H9 (cell line): ENCODE results near the gene HSD17B8. TPM values are rescaled to one million over a fixed set of nuclear protein-coding genes. Genes with fewer than 3 reads are reported as not detected.

Experiments
- DNase-seq: peaks from one replicate; pipeline ENCODE4 v3.0.0-alpha.2; 2017
- H2AFZ ChIP-seq: one replicate; pipeline ENCODE4 v1.6.1; 2013; ENCODE audit warnings: mild to moderate bottlenecking, low read length, control low read depth, moderate library complexity
- H2AK5ac ChIP-seq: 2 replicates; pipeline ENCODE4 v1.6.1; 2013; ENCODE audit warnings: low read length, control low read depth, mixed read lengths; ENCODE audit not compliant: insufficient read length
- H2BK120ac ChIP-seq: one replicate; pipeline ENCODE4 v1.6.1; 2013; ENCODE audit warnings: low read depth, mild to moderate bottlenecking, low read length, control low read depth, inconsistent platforms; ENCODE audit not compliant: poor library complexity, severe bottlenecking
- H2BK12ac ChIP-seq: 2 replicates; pipeline ENCODE4 v1.6.1; 2013; ENCODE audit warnings: low read length, control low read depth, mixed read lengths, low read depth; ENCODE audit not compliant: insufficient read length
- H2BK15ac ChIP-seq: 2 replicates; pipeline ENCODE4 v1.6.1; 2013; ENCODE audit warnings: low read depth, low read length, control low read depth
- H2BK20ac ChIP-seq: one replicate; pipeline ENCODE4 v1.6.1; 2013; ENCODE audit warnings: low read depth, mild to moderate bottlenecking, low read length, control low read depth, inconsistent platforms; ENCODE audit not compliant: poor library complexity, severe bottlenecking
- H2BK5ac ChIP-seq: 2 replicates; pipeline ENCODE4 v1.6.1; 2013; ENCODE audit warnings: low read length, control low read depth, mixed read lengths; ENCODE audit not compliant: insufficient read length
- H3K14ac ChIP-seq: 2 replicates; pipeline ENCODE4 v1.6.1; 2013; ENCODE audit warnings: low read length, control low read depth; ENCODE audit not compliant: insufficient read depth
- H3K18ac ChIP-seq: 2 replicates; pipeline ENCODE4 v1.6.1; 2013; ENCODE audit warnings: low read depth, mild to moderate bottlenecking, mixed read lengths, low read length, control low read depth; ENCODE audit not compliant: insufficient read length
- H3K23ac ChIP-seq: 2 replicates; pipeline ENCODE4 v1.6.1; 2013; ENCODE audit warnings: low read length, control low read depth, mixed read lengths, low read depth; ENCODE audit not compliant: insufficient read length
- H3K23me2 ChIP-seq: 2 replicates; pipeline ENCODE4 v1.6.1; 2013; ENCODE audit warnings: low read depth, mild to moderate bottlenecking, mixed read lengths, low read length, control low read depth; ENCODE audit not compliant: insufficient read length, poor library complexity, severe bottlenecking
- H3K27ac ChIP-seq: 2 replicates; pipeline ENCODE4 v1.5.1; 2013; ENCODE audit warnings: low read length, control low read depth, mixed read lengths, low read depth; ENCODE audit not compliant: insufficient read length
- H3K27me3 ChIP-seq: 2 replicates; pipeline ENCODE4 v1.6.1; 2013; ENCODE audit warnings: low read length, control low read depth, inconsistent platforms; ENCODE audit not compliant: insufficient read depth
- H3K4ac ChIP-seq: 2 replicates; pipeline ENCODE4 v1.6.1; 2013; ENCODE audit warnings: low read depth, mild to moderate bottlenecking, control low read depth, inconsistent platforms, low read length, moderate library complexity
- H3K4me1 ChIP-seq: 2 replicates; pipeline ENCODE4 v1.6.1; 2013; ENCODE audit warnings: low read length, control low read depth, inconsistent platforms; ENCODE audit not compliant: insufficient read depth
- H3K4me2 ChIP-seq: 2 replicates; pipeline ENCODE4 v1.6.1; 2013; ENCODE audit warnings: low read length, control low read depth, mixed read lengths; ENCODE audit not compliant: insufficient read length, insufficient read depth
- H3K56ac ChIP-seq: 2 replicates; pipeline ENCODE4 v1.6.1; 2013; ENCODE audit warnings: low read depth, mild to moderate bottlenecking, mixed read lengths, low read length, control low read depth; ENCODE audit not compliant: insufficient read length
- H3K79me1 ChIP-seq: 2 replicates; pipeline ENCODE4 v1.6.1; 2013; ENCODE audit warnings: low read depth, mild to moderate bottlenecking, moderate library complexity, low read length, control low read depth, inconsistent platforms; ENCODE audit not compliant: insufficient read depth, poor library complexity, severe bottlenecking
- H3K79me2 ChIP-seq: 2 replicates; pipeline ENCODE4 v1.6.1; 2013; ENCODE audit warnings: low read length, control low read depth, inconsistent platforms; ENCODE audit not compliant: insufficient read depth
- H3K9ac ChIP-seq: 2 replicates; pipeline ENCODE4 v1.6.1; 2013; ENCODE audit warnings: low read length, control low read depth, mixed read lengths; ENCODE audit not compliant: insufficient read length; ENCODE audit errors: extremely low read depth
- H3K9me3 ChIP-seq: one replicate; pipeline ENCODE4 v1.6.1; 2013; ENCODE audit warnings: low read depth, low read length, inconsistent platforms; ENCODE audit not compliant: control insufficient read depth
- H3T11ph ChIP-seq: one replicate; pipeline ENCODE4 v1.6.1; 2013; ENCODE audit warnings: mild to moderate bottlenecking, low read length, control low read depth, inconsistent platforms
- H4K20me1 ChIP-seq: one replicate; pipeline ENCODE4 v1.6.1; 2013; ENCODE audit not compliant: control insufficient read depth, insufficient read length, insufficient read depth
- H4K5ac ChIP-seq: 2 replicates; pipeline ENCODE4 v1.6.1; 2013; ENCODE audit warnings: low read depth, mild to moderate bottlenecking, mixed read lengths, low read length, control low read depth; ENCODE audit not compliant: insufficient read length
- H4K8ac ChIP-seq: replicated peaks from 2 replicates; pipeline ENCODE4 v1.6.1; 2013; ENCODE audit warnings: low read length, control low read depth, mixed read lengths, low read depth; ENCODE audit not compliant: insufficient read length
- H4K91ac ChIP-seq: 2 replicates; pipeline ENCODE4 v1.6.1; 2013; ENCODE audit warnings: low read depth, mild to moderate bottlenecking, moderate library complexity, mixed read lengths, low read length, control low read depth; ENCODE audit not compliant: insufficient read length
- H3K27ac Mint-ChIP-seq, 3 experiments: 2 replicates in 2 of 3; 3 replicates in 1 of 3; pipeline ENCODE4 v1.8.0; 2020 to 2021; ENCODE audit warnings: mixed read lengths in 3 of 3, mild to moderate bottlenecking in 1 of 3, moderate library complexity in 1 of 3
- H3K27me3 Mint-ChIP-seq: 2 replicates; pipeline ENCODE4 v1.8.0; 2021; ENCODE audit warnings: low read depth, mild to moderate bottlenecking, moderate library complexity, mixed read lengths
- H3K36me3 Mint-ChIP-seq, 3 experiments: 2 replicates in 2 of 3; 3 replicates in 1 of 3; pipeline ENCODE4 v1.8.0; 2020 to 2021; ENCODE audit warnings: low read depth in 3 of 3, mixed read lengths in 3 of 3; ENCODE audit not compliant: insufficient read depth in 1 of 3
- H3K4me1 Mint-ChIP-seq, 2 experiments: 2 replicates each; pipeline ENCODE4 v1.8.0; 2020; ENCODE audit warnings: mixed read lengths in 2 of 2
- H3K4me3 Mint-ChIP-seq, 2 experiments: 2 replicates in 1 of 2; 3 replicates in 1 of 2; pipeline ENCODE4 v1.8.0; 2020 to 2021; ENCODE audit warnings: mild to moderate bottlenecking in 2 of 2, mixed read lengths in 2 of 2, moderate library complexity in 1 of 2
- H3K9me3 Mint-ChIP-seq, 2 experiments: 2 replicates in 1 of 2; 3 replicates in 1 of 2; pipeline ENCODE4 v1.8.0; 2020; ENCODE audit warnings: mild to moderate bottlenecking in 2 of 2, mixed read lengths in 2 of 2, moderate library complexity in 1 of 2
- CTCF ChIP-seq: fragments of 200-600 bp; sonication (generic); conservative IDR thresholded peaks from 3 replicates; pipeline ENCODE4 v1.8.0; 2021; ENCODE audit warnings: antibody characterized with exemption, mild to moderate bottlenecking
- WGBS: extraction: QIAGEN DNeasy Blood & Tissue Kit; methylation state at CpG from one replicate; pipeline ENCODE4 v1.1.7; 2013; ENCODE audit warnings: missing lambda C conversion rate, low lambda C conversion rate, mixed read lengths; ENCODE audit not compliant: insufficient read length; ENCODE audit errors: extremely low coverage; 5-methylcytosine and 5-hydroxymethylcytosine counted together
- total RNA-seq: library from RNA; stranded (reverse); gene quantifications from 2 replicates; pipeline ENCODE4 v1.2.1, GENCODE V29; 2021

HSD17B8 gene
- total RNA-seq, 1 experiment from 2014 or later = 7.1 TPM

DNA sequence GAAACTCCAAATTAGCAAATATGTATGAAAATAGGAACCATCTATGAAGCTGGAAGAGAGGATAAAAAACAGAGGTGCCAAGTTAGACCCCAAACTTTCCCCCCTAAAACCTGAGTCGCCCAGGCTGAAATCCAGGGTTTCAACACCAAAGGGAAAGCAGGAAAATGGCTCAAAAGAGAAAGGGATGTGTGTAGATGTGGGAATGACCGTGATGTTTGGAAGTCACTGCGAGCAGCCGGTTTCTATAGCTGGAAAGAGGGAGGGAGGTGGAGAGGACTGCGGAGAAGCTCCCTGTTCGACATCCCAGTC lies 8.4 kb downstream of the HSD17B8 start:
- Histone ChIP-seq H3K79me2 (no peaks in the 10 kb centered on the region), H4K8ac (no peak overlapping the region), H3K4me2 (peak overlapping the region; percentile 88), H3K27me3 (peaks cover 45% of the 10 kb centered on the region), H2BK5ac (no peak overlapping the region), H3K9ac (no peak overlapping the region), H3K18ac (no peak overlapping the region), H2AK5ac (no peak overlapping the region), H3K4ac (no peak overlapping the region), H4K20me1 (peaks cover 3% of the 10 kb centered on the region), H3K4me1 (no peaks in the 10 kb centered on the region), H4K91ac (no peak overlapping the region), H3K23ac (no peak overlapping the region), H2BK15ac (no peak overlapping the region), H3T11ph (no peak overlapping the region), H2BK20ac (no peak overlapping the region), H3K27ac (no peak overlapping the region), H2BK120ac (no peak overlapping the region), H3K79me1 (no peaks in the 10 kb centered on the region), H3K14ac (no peak overlapping the region), H3K9me3 (no peaks in the 10 kb centered on the region), H3K56ac (no peak overlapping the region), H2BK12ac (no peak overlapping the region), H4K5ac (no peak overlapping the region), H3K23me2 (peaks cover 14% of the 10 kb centered on the region), H2AFZ (no peak overlapping the region)
- Mint-ChIP-seq H3K4me3 (peak overlapping the region; percentile 75 to 94), H3K36me3 (peaks cover 7 to 24% (median 16%) of the 10 kb centered on the region in 3 experiments; a peak in 6 of 7 replicates), H3K4me1 (peaks cover 35 to 48% of the 10 kb centered on the region in 2 experiments), H3K27ac (peak overlapping the region in 1 of 3 experiments; percentile 29; a peak in 3 of 7 replicates), H3K9me3 (no peaks in the 10 kb centered on the region; a peak in 1 of 5 replicates), H3K27me3 (peaks cover 82% of the 10 kb centered on the region)
- WGBS = no CpG with 5 or more reads among the region's 6 CpGs
- DNase-seq = no peak
- no peak for TF ChIP-seq CTCF
